ENCODE results near the gene METTL26. TPM values are rescaled to one million over a fixed set of nuclear protein-coding genes. Genes with fewer than 3 reads are reported as not detected.
A peak's percentile ranks its signal among the peaks of the same experiment; 100 is the strongest.

Gene METTL26
- total and polyA plus RNA-seq, 2 of the 4 experiments (the other 2 are of a cell fraction): 46.8 to 128 TPM

- peaks cover 32 to 82% of the 10 kb centered on the region in 2 experiments; a peak in 3 of 4 replicates for H3K79me1 ChIP-seq (ENCODE audit: low read depth in 1 of 2, low read length in 2 of 2)
- H4K91ac ChIP-seq (ENCODE audit: insufficient read depth, low read depth, low read length): no peak overlapping the region
- H2AFZ ChIP-seq (replicated peaks; ENCODE audit: low read length, poor library complexity): no peak overlapping the region
- no peak overlapping the region for H3K56ac ChIP-seq (ENCODE audit: extremely low read depth, insufficient read depth, low read length)
- H4K5ac ChIP-seq (ENCODE audit: low read depth, low read length): no peak overlapping the region
- H3K23ac ChIP-seq (ENCODE audit: low read depth, low read length): no peak overlapping the region
- H3K27me3 ChIP-seq (ENCODE audit: control insufficient read depth, insufficient read depth, low read length): no peaks in the 10 kb centered on the region
- 93% methylated on average over 4 of the region's 15 CpGs; no CpG with 5 or more reads in 1 of the 2 experiments for WGBS, 2 experiments (ENCODE audit: extremely low coverage in 2 of 2, insufficient read length in 1 of 2)
- H3K4me3 ChIP-seq (ENCODE audit: insufficient read depth, low read depth, low read length): no peak overlapping the region
- H4K8ac ChIP-seq (ENCODE audit: low read depth in 2 of 2, low read length in 2 of 2): no peak overlapping the region
- peak overlapping the region; percentile 24 for H2AK9ac ChIP-seq (replicated peaks; ENCODE audit: low read depth, low read length, poor library complexity)
- no peak overlapping the region for H2BK20ac ChIP-seq (ENCODE audit: low read depth, low read length)
- DNase-seq: no peak
- H3K4me2 ChIP-seq (ENCODE audit: low read depth, low read length): no peak overlapping the region
- no peak overlapping the region for H3K9ac ChIP-seq (ENCODE audit: low read depth, low read length)
- in situ Hi-C loops (cut with MboI; ENCODE audit: low sequenced_read_pairs): no loop called here
- dilution Hi-C loops (cut with HindIII; ENCODE audit: low sequenced_read_pairs, unreplicated experiment): no loop called here
- intact Hi-C loops (cut with micrococcal nuclease): no loop called here
- peaks cover 5% of the 10 kb centered on the region; the same call in 1 of the 2 replicates for H3K36me3 ChIP-seq (ENCODE audit: control insufficient read depth, insufficient read depth, low read length)
- ChIA-PET POLR2A (ENCODE audit: unreplicated experiment) (no interaction called here), CTCF (interaction anchor here (0.7 kb wide), 1 partner anchor 50 kb away, joined by 3 read pairs; the partner anchor contains the start of gene MCRIP2)
- no peak overlapping the region for H3K27ac ChIP-seq (ENCODE audit: insufficient read depth, low read length)
- H3K9me1 ChIP-seq (ENCODE audit: insufficient read depth, low read length): peaks cover 14% of the 10 kb centered on the region; the same call in 1 of the 2 replicates
- no peak overlapping the region for H2BK120ac ChIP-seq (ENCODE audit: low read depth, low read length)
- no peak overlapping the region for H2BK5ac ChIP-seq (ENCODE audit: low read depth, low read length, poor library complexity, severe bottlenecking)
- no peak overlapping the region for H3K18ac ChIP-seq (ENCODE audit: low read depth, low read length)
- no peak overlapping the region for H2BK15ac ChIP-seq (ENCODE audit: low read depth, low read length)
- BruUV-seq (replicated peaks): no TSS peak
- TF ChIP-seq RFX5 (IDR thresholded peaks at IDR 0.05; ENCODE audit: low read depth, low read length): no peak
- no peak for TF ChIP-seq RCOR1 (IDR thresholded peaks at IDR 0.05; ENCODE audit: insufficient replicate concordance, low read length)
- no peak for TF ChIP-seq CTCF (conservative IDR thresholded peaks at IDR 0.05; ENCODE audit: low read depth, low read length)
- no peak for TF ChIP-seq RAD21 (IDR thresholded peaks at IDR 0.05; ENCODE audit: low read length)
- TF ChIP-seq USF2 (IDR thresholded peaks at IDR 0.05; ENCODE audit: low read depth, low read length): no peak
- no peak for TF ChIP-seq CEBPB (IDR thresholded peaks at IDR 0.05; ENCODE audit: low read depth, low read length)
- TF ChIP-seq ELK1 (IDR thresholded peaks at IDR 0.05; ENCODE audit: borderline replicate concordance, low read depth, low read length): no peak
- no peak for TF ChIP-seq MAFK (IDR thresholded peaks at IDR 0.05; ENCODE audit: low read depth, low read length)
- TF ChIP-seq POLR2A (IDR thresholded peaks at IDR 0.05; ENCODE audit: low read depth, low read length): no peak
- TF ChIP-seq CHD1 (IDR thresholded peaks at IDR 0.05; ENCODE audit: low read depth, low read length): no peak
- no peak for TF ChIP-seq BHLHE40 (IDR thresholded peaks at IDR 0.05; ENCODE audit: low read depth, low read length)
- TF ChIP-seq MAZ (IDR thresholded peaks at IDR 0.05; ENCODE audit: borderline replicate concordance, low read depth, low read length): no peak
- no peak for TF ChIP-seq FOS (IDR thresholded peaks at IDR 0.05; ENCODE audit: low read depth, low read length)
- no peak for TF ChIP-seq MXI1 (IDR thresholded peaks at IDR 0.05; ENCODE audit: borderline replicate concordance, low read depth, low read length)
- no peak for TF ChIP-seq SMC3 (IDR thresholded peaks at IDR 0.05; ENCODE audit: low read depth, low read length)
- no peak for TF ChIP-seq NFE2L2 (IDR thresholded peaks at IDR 0.05; ENCODE audit: low read depth, low read length)
- H4K20me1 ChIP-seq (ENCODE audit: insufficient read depth, low read length): peaks cover 59% of the 10 kb centered on the region
- H3K14ac ChIP-seq (replicated peaks; ENCODE audit: low read depth, low read length): no peak overlapping the region
- peaks cover 13% of the 10 kb centered on the region for H3K4me1 ChIP-seq (ENCODE audit: control insufficient read depth, insufficient read depth, low read length)
- H2AK5ac ChIP-seq (ENCODE audit: low read depth, low read length): no peak overlapping the region
- no peak for ATAC-seq (ENCODE audit: low read depth)
- H3K4ac ChIP-seq (ENCODE audit: low read depth, low read length): no peak overlapping the region
- H3K9me3 ChIP-seq (ENCODE audit: control insufficient read depth, insufficient read depth, low read length): no peaks in the 10 kb centered on the region
Measured at GRCh38 chr16:591892-592517, 44.1 kb downstream of the METTL26 start.

All from IMR-90 (cell line).